ENCODE results near the gene AWAT2. TPM values are rescaled to one million over a fixed set of nuclear protein-coding genes. Genes with fewer than 3 reads are reported as not detected.

The AWAT2 gene
- total and polyA plus RNA-seq, 10 of the 15 experiments (the other 5 are each of a cell fraction or from before 2014, with no cell fraction given), result not detected

- BruUV-seq (replicated peaks), result no TSS peak
- Histone ChIP-seq H4K20me1 (ENCODE audit: control insufficient read depth, insufficient read depth) (no peaks in the 10 kb centered on the region), H3K4me3 (no peak overlapping the region), H3K4me1 (ENCODE audit: control insufficient read depth, insufficient read depth, low read length) (no peaks in the 10 kb centered on the region), H3K36me3 (ENCODE audit: control insufficient read depth in 2 of 2, insufficient read depth in 2 of 2, low read length in 1 of 2) (no peaks in the 10 kb centered on the region), H3K9ac (ENCODE audit: control insufficient read depth, insufficient read depth, low read length) (no peak overlapping the region), H3K9me3 (replicated peaks; ENCODE audit: control insufficient read depth, insufficient read depth, low read length) (no peaks in the 10 kb centered on the region; the same call in 2 of the 3 replicates), H3K27me3 (replicated peaks in 1 of 2; ENCODE audit: control insufficient read depth in 2 of 2, insufficient read depth in 2 of 2, low read length in 1 of 2) (no peaks in the 10 kb centered on the region), H3K4me2 (ENCODE audit: control insufficient read depth, insufficient read depth) (no peak overlapping the region), H3K79me2 (ENCODE audit: control insufficient read depth, insufficient read depth, low read length) (no peaks in the 10 kb centered on the region), H2AFZ (ENCODE audit: control insufficient read depth, low read depth, low read length) (no peak overlapping the region), H3K27ac (ENCODE audit: control insufficient read depth, insufficient read depth) (no peak overlapping the region)
- CTCF ChIA-PET, result no interaction called here
- in situ Hi-C loops (cut with MboI) (no loop called here), intact Hi-C loops (cut with micrococcal nuclease; ENCODE audit: unreplicated experiment) (no loop called here)
- FAIRE-seq (no peak), ATAC-seq (no peak), DNase-seq (ENCODE audit: low read depth, low spot score) (no peak)
- RAD21 ChIA-PET (ENCODE audit: unreplicated experiment), result no interaction called here
- TF ChIP-seq SRF (IDR thresholded peaks at IDR 0.05; ENCODE audit: low read depth in 2 of 2, low read length in 2 of 2) (no peak), DPF2 (IDR thresholded peaks at IDR 0.05) (no peak), ZNF622 (IDR thresholded peaks at IDR 0.05) (no peak), FOS (IDR thresholded peaks at IDR 0.05; ENCODE audit: borderline replicate concordance, extremely low read depth, insufficient read length) (no peak), CBX3 (IDR thresholded peaks at IDR 0.05; ENCODE audit: borderline replicate concordance, low read depth) (no peak), SMARCA5 (IDR thresholded peaks at IDR 0.05) (no peak), POLR2AphosphoS5 (IDR thresholded peaks at IDR 0.05; ENCODE audit: low read length) (no peak), CBFB (IDR thresholded peaks at IDR 0.05; ENCODE audit: low read depth) (no peak), CHD4 (IDR thresholded peaks at IDR 0.05) (no peak), BACH1 (IDR thresholded peaks at IDR 0.05; ENCODE audit: borderline replicate concordance) (no peak), RBBP5 (conservative IDR thresholded peaks at IDR 0.05) (no peak), ZNF217 (IDR thresholded peaks at IDR 0.05) (no peak), BMI1 (IDR thresholded peaks at IDR 0.05; ENCODE audit: borderline replicate concordance) (no peak), E4F1 (IDR thresholded peaks at IDR 0.05; ENCODE audit: borderline replicate concordance, partially characterized antibody) (no peak)
- SMC1A ChIA-PET (ENCODE audit: uncharacterized antibody, unreplicated experiment), result no interaction called here
- POLR2A ChIA-PET, result no interaction called here
- WGBS (ENCODE audit: insufficient coverage, insufficient replicate concordance, low lambda C conversion rate, missing lambda C conversion rate), result 38% methylated on average over 6 of the region's 7 CpGs
These were observed 16.9 kb upstream of the AWAT2 start for GRCh38 chrX:70066646-70067045.
